Stimulated activated naive CD4-positive, alpha-beta T cell treated with Interleukin-2 at 50 U/mL for 16 hours (primary cell): ENCODE data around the gene YIPF2.

ENCODE experiments used
- DNase-seq: peaks from one replicate; lab custom pipeline; 2025; lab: John Stamatoyannopoulos, UW

YIPF2 gene

GRCh38 chr19:10876459-10877240 is 51.8 kb downstream of the YIPF2 start:
- no peak for DNase-seq

GRCh38 chr19:10874024-10874423 is 54.4 kb downstream of the YIPF2 start:
- no peak for DNase-seq

GRCh38 chr19:10872546-10873107 is 55.8 kb downstream of the YIPF2 start:
- peak; percentile 8 for DNase-seq
